H1 (cell line): Measurements from ENCODE around the gene CENPP. TPM values are rescaled to one million over a fixed set of nuclear protein-coding genes. Genes with fewer than 3 reads are reported as not detected.

Experiments
- KDM5A ChIP-seq: fragments of 200-600 bp; IDR thresholded peaks from 2 replicates; pipeline ENCODE4 v1.7.1; 2012; ENCODE audit warnings: mild to moderate bottlenecking, low read length, inconsistent platforms, mixed read lengths
- SIX5 ChIP-seq: IDR thresholded peaks from 2 replicates; pipeline ENCODE4 v1.6.1; 2011; ENCODE audit warnings: mild to moderate bottlenecking, low read depth, low read length
- TEAD4 ChIP-seq: IDR thresholded peaks from 2 replicates; pipeline ENCODE4 v1.6.1; 2012; ENCODE audit warnings: low read depth, low read length, inconsistent platforms, mixed read lengths
- polyA plus RNA-seq, 7 experiments: library from polyadenylated mRNA; depleted of rRNA in 3 of 7; stranded (reverse) in 5 of 7; unstranded in 2 of 7; fragments of >200 nt in 5 of 7; fragments of 200-250 nt in 2 of 7; gene quantifications; 1 replicate in 5 of 7; 2 replicates in 1 of 7; 4 replicates in 1 of 7; pipeline versions ENCODE4 v1.2.1 to v1.2.3, GENCODE V29; 2011 to 2013; ENCODE audit warnings: missing spikeins in 2 of 7, mixed read lengths in 2 of 7
- total RNA-seq: library from RNA; stranded (reverse); fragmentation: NEBNext Ultra II Directional; extraction: Animal tissue kit (Norgen Biotek cat#: 25700); gene quantifications from 2 replicates; pipeline ENCODE4 v1.2.1, GENCODE V29; 2021
- TF ChIP-seq, protein P1 (sequence below): IDR thresholded peaks from 2 replicates; pipeline ENCODE4 v1.6.1; 2012; ENCODE audit warnings: low read length, inconsistent platforms

Gene CENPP
- total and polyA plus RNA-seq, 2 of the 8 experiments (the other 6 are each of a cell fraction or from before 2014, with no cell fraction given) = 2.7 to 10.8 TPM

- TF ChIP-seq, protein P1, sequence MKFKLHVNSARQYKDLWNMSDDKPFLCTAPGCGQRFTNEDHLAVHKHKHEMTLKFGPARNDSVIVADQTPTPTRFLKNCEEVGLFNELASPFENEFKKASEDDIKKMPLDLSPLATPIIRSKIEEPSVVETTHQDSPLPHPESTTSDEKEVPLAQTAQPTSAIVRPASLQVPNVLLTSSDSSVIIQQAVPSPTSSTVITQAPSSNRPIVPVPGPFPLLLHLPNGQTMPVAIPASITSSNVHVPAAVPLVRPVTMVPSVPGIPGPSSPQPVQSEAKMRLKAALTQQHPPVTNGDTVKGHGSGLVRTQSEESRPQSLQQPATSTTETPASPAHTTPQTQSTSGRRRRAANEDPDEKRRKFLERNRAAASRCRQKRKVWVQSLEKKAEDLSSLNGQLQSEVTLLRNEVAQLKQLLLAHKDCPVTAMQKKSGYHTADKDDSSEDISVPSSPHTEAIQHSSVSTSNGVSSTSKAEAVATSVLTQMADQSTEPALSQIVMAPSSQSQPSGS = no peak
- no peak for TF ChIP-seq SIX5
- no peak for TF ChIP-seq TEAD4
- no peak for TF ChIP-seq KDM5A
These were observed 120.8 kb downstream of the CENPP start (continued) for GRCh38 chr9:92446536-92446935.
